Common myeloid progenitor, CD34-positive (primary cell): ENCODE data around the gene CDYL2.

Source experiments
- CTCF ChIA-PET: fragments of 350-600 bp; sonication (Branson Sonifier 250); formaldehyde crosslinking; loops from one replicate; lab custom pipeline; 2021; ENCODE audit warnings: antibody characterized with exemption; lab: Charles Lee
- POLR2A ChIA-PET: fragments of 350-600 bp; sonication (Branson Sonifier 250); formaldehyde crosslinking; loops from one replicate; lab custom pipeline; 2021; ENCODE audit warnings: antibody characterized with exemption; lab: Charles Lee
- DNase-seq, 3 donors: peaks; one replicate each; pipeline versions ENCODE4 v3.0.0 to v3.0.0-alpha.2; 2013
- H3K27ac ChIP-seq, 2 experiments: 1 replicate in 1 of 2; 2 replicates in 1 of 2; pipeline ENCODE4 v1.7.0; 2013; ENCODE audit warnings: inconsistent platforms in 2 of 2, low read length in 2 of 2, mild to moderate bottlenecking in 2 of 2, low read depth in 1 of 2, moderate library complexity in 1 of 2; ENCODE audit not compliant: severe bottlenecking in 2 of 2, insufficient read depth in 1 of 2, poor library complexity in 1 of 2
- H3K27me3 ChIP-seq, 5 experiments: replicated peaks in 2 of 5; 1 replicate in 3 of 5; 2 replicates in 2 of 5; pipeline versions ENCODE4 v1.6.1 to v1.7.0; 2013; ENCODE audit warnings: low read length in 4 of 5, mild to moderate bottlenecking in 2 of 5, moderate library complexity in 2 of 5, inconsistent platforms in 1 of 5; ENCODE audit not compliant: insufficient read depth in 5 of 5, control insufficient read depth in 4 of 5
- H3K36me3 ChIP-seq, 4 experiments: 1 replicate in 2 of 4; 2 replicates in 2 of 4; pipeline versions ENCODE4 v1.6.1 to v1.7.0; 2013; ENCODE audit warnings: low read length in 3 of 4, control low read depth in 1 of 4, mild to moderate bottlenecking in 1 of 4; ENCODE audit not compliant: control insufficient read depth in 4 of 4, insufficient read depth in 4 of 4
- H3K4me1 ChIP-seq, 4 experiments: 1 replicate in 3 of 4; 2 replicates in 1 of 4; pipeline versions ENCODE4 v1.6.1 to v1.7.1; 2013; ENCODE audit warnings: low read length in 3 of 4, mild to moderate bottlenecking in 3 of 4, control low read depth in 1 of 4, inconsistent platforms in 1 of 4, moderate library complexity in 1 of 4; ENCODE audit not compliant: control insufficient read depth in 4 of 4, insufficient read depth in 4 of 4; ENCODE audit errors: control extremely low read depth in 1 of 4
- H3K4me3 ChIP-seq, 7 experiments: 1 replicate in 4 of 7; 2 replicates in 3 of 7; pipeline versions ENCODE4 v1.5.1 to v1.7.0; 2013; ENCODE audit warnings: mild to moderate bottlenecking in 7 of 7, low read length in 6 of 7, moderate library complexity in 6 of 7, inconsistent platforms in 2 of 7, low read depth in 2 of 7, control low read depth in 1 of 7; ENCODE audit not compliant: insufficient read depth in 4 of 7, control insufficient read depth in 1 of 7; ENCODE audit errors: extremely low read depth in 1 of 7
- H3K9me3 ChIP-seq, 5 experiments: 1 replicate in 4 of 5; 2 replicates in 1 of 5; pipeline versions ENCODE4 v1.6.1 to v1.7.1; 2013; ENCODE audit warnings: low read length in 4 of 5, mild to moderate bottlenecking in 2 of 5, inconsistent platforms in 1 of 5, low read depth in 1 of 5, moderate library complexity in 1 of 5; ENCODE audit not compliant: control insufficient read depth in 4 of 5, insufficient read depth in 2 of 5; ENCODE audit errors: control extremely low read depth in 1 of 5
- WGBS: methylation state at CpG from one replicate; pipeline ENCODE4 v1.1.5; 2013; ENCODE audit not compliant: insufficient coverage; 5-methylcytosine and 5-hydroxymethylcytosine counted together

Gene CDYL2

DNA sequence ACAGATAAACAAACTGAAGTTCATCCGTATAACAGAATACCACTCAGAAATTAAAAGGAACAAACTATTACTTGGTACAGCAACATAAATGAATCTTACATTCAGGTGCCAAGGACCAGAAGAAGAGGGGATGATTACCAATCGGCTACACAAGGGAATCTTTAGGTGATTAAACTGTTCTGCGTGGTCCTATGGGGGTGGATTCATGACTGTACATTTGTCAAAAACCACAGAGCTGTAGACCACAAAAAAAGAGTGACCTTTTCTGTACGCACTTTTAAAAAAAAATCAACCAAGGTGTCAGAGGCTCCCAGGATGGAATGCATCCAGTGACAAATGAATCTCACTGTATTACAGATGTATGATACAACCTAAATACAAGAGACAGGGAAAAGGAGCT, 110.8 kb downstream of the CDYL2 start:
- ChIA-PET POLR2A (no interaction called here), CTCF (interaction anchor here (1.5 kb wide), 1 partner anchor 166 kb away, joined by 3 read pairs; no protein-coding TSS in a partner anchor)
- 72% methylated on average over 3 of the region's 4 CpGs for WGBS

DNA sequence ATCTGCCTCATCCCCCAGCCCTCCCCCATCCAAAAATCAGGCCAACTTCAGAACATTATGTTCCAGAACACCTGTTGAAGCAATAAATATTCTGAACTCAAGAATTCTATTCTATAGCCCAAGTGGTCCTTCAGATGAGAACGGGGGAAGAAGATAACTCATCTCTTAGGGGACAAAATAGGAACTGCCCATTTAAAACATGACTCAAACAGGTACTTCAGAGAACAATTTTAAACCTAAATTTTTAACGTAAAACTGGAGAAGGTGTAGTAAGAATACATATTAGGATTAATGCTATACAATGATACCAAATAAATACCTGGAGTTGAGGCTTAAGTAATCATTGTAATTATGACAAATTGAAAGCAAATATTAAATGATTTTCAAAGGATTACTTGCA, 112.1 kb downstream of the CDYL2 start:
- Histone ChIP-seq H3K27ac (no peak overlapping the region), H3K27me3 (no peaks in the 10 kb centered on the region), H3K4me1 (no peaks in the 10 kb centered on the region), H3K36me3 (no peaks in the 10 kb centered on the region), H3K4me3 (no peak overlapping the region), H3K9me3 (peaks cover 0 to 7% (median 0%) of the 10 kb centered on the region in 5 experiments)
- ChIA-PET CTCF (no interaction called here), POLR2A (no interaction called here)
- DNase-seq: no peak
- no CpG with 5 or more reads among the region's 2 CpGs for WGBS

More for the DNA sequence above, 110.8 kb downstream of the CDYL2 start:
- Histone ChIP-seq H3K27ac (no peak overlapping the region), H3K27me3 (no peaks in the 10 kb centered on the region), H3K4me1 (no peaks in the 10 kb centered on the region), H3K9me3 (peaks cover 0 to 17% (median 0%) of the 10 kb centered on the region in 5 experiments), H3K4me3 (no peak overlapping the region), H3K36me3 (peaks cover 0 to 3% (median 0%) of the 10 kb centered on the region in 4 experiments)
- DNase-seq: peak in 1 of 3 donors; percentile 14

DNA sequence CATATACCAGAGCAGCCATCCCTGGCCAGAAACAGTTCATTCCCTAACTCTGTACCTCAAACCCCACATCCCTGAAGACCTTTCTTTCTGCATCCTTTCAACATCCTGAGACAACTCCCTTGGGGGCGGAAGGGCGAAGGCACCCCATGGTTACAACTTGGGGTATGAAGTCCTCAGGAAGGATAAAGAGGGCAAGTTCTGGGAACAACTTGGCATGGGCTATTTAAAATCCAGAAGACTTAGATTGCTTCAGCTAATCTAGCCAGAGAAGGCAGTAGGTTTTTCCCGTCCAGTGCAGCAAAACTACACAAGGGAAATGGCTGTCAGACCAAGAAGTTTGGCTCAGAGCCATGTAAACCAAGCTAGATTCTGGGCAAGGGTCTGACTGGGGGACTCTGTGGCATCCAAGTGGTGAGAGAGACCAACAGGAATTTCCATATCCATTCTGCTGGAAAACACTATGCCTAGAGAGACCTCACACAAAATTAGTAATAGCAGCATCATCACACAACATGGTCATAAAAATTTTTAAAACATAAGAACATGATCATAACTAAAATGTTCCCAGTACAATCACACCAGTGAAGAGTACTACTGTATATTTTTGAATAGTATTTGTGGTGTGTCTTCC, 113.2 kb downstream of the CDYL2 start:
- H3K27me3 ChIP-seq: no peaks in the 10 kb centered on the region
- 86% methylated on average over 1 of the region's 3 CpGs for WGBS
- no peak overlapping the region for H3K27ac ChIP-seq
- no peak overlapping the region for H3K4me3 ChIP-seq
- CTCF ChIA-PET: no interaction called here
- no peak for DNase-seq
- POLR2A ChIA-PET: no interaction called here
- H3K9me3 ChIP-seq: peaks cover 0 to 7% (median 0%) of the 10 kb centered on the region in 5 experiments
- H3K4me1 ChIP-seq: no peaks in the 10 kb centered on the region
- no peaks in the 10 kb centered on the region for H3K36me3 ChIP-seq

- no peaks in the 10 kb centered on the region for H3K9me3 ChIP-seq
- POLR2A ChIA-PET: no interaction called here
- no peaks in the 10 kb centered on the region for H3K27me3 ChIP-seq
- no peak overlapping the region for H3K4me3 ChIP-seq
- DNase-seq: no peak
- 77% methylated on average over 9 of the region's 10 CpGs for WGBS
- CTCF ChIA-PET: no interaction called here
- H3K27ac ChIP-seq: no peak overlapping the region
- peaks cover 0 to 4% (median 2%) of the 10 kb centered on the region in 4 experiments for H3K36me3 ChIP-seq
- no peaks in the 10 kb centered on the region for H3K4me1 ChIP-seq
Observed at GRCh38 chr16:80689487-80689886, 114.9 kb downstream of the CDYL2 start.

GRCh38 chr16:80687606-80688005, 116.8 kb downstream of the CDYL2 start:
- ChIA-PET CTCF (no interaction called here), POLR2A (no interaction called here)
- H3K9me3 ChIP-seq: peaks cover 0 to 10% (median 0%) of the 10 kb centered on the region in 5 experiments
- no peaks in the 10 kb centered on the region for H3K27me3 ChIP-seq
- 91% methylated on average over 3 of the region's 4 CpGs for WGBS
- H3K36me3 ChIP-seq: peaks cover 0 to 21% (median 2%) of the 10 kb centered on the region in 4 experiments
- H3K27ac ChIP-seq: no peak overlapping the region
- H3K4me3 ChIP-seq: no peak overlapping the region
- no peaks in the 10 kb centered on the region for H3K4me1 ChIP-seq
- DNase-seq: no peak

DNA sequence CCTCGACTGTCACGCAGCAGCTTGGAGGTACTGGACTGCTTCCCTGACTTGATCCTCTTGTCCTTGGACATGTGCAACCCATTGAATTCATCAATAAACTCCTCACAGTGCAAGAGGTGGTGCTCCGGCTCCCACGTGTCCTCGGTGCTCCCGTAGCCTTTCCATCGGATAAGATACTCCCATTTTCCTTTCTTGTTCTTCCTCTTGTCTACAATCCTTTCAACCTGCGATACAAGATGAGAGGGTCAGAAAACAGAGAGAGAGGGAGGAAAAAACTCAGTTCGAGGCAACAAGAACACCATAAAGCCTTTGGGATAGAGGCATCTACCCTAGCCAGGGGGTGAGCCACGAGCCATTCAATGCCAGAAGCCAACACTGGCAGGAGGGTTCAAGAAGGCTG, 119.5 kb downstream of the CDYL2 start:
- peaks cover 0 to 30% (median 3%) of the 10 kb centered on the region in 5 experiments for H3K9me3 ChIP-seq
- WGBS: 98% methylated on average over 6 of the region's 10 CpGs
- ChIA-PET CTCF (no interaction called here), POLR2A (no interaction called here)
- H3K4me3 ChIP-seq: no peak overlapping the region
- H3K4me1 ChIP-seq: no peaks in the 10 kb centered on the region
- H3K36me3 ChIP-seq: peaks cover 0 to 31% (median 2%) of the 10 kb centered on the region in 4 experiments
- no peak overlapping the region for H3K27ac ChIP-seq
- no peaks in the 10 kb centered on the region for H3K27me3 ChIP-seq
- DNase-seq: no peak

DNA sequence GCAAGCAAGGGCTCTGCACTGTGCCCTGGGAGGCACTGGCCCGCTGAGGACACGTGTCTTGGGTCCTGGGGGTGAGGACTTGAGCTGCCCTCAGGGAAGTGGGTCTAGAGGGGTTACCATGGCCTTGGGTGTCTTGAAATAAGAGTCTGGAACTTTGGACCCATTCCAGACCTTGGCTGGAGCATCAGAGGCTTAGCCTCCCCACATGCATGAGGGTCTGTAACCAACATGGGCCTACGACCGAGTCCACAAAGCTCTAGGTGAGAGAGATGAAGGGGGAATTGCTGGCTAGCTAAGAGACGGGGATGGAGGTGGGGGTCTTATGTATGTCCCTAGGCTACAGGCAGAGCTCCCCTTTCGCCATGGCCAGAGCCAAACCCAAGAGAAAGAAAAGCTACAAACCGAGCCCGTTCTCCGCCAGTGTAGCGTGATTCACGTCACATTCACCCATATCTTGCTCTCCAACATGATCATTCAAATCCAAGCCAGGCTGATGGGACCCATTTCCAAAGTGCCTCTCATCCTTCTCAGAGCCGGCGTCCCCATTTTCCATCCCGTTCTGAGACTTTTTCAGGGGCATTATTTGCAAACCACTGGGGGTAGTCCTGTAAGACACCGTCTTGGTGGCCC, 120.1 kb downstream of the CDYL2 start:
- ChIA-PET CTCF (no interaction called here), POLR2A (no interaction called here)
- peaks cover 0 to 34% (median 4%) of the 10 kb centered on the region in 5 experiments for H3K9me3 ChIP-seq
- H3K4me1 ChIP-seq: no peaks in the 10 kb centered on the region
- H3K27me3 ChIP-seq: no peaks in the 10 kb centered on the region
- no peak for DNase-seq
- peaks cover 0 to 31% (median 2%) of the 10 kb centered on the region in 4 experiments for H3K36me3 ChIP-seq
- H3K27ac ChIP-seq: no peak overlapping the region
- H3K4me3 ChIP-seq: no peak overlapping the region
- WGBS: 99% methylated on average over 13 of the region's 15 CpGs
